Natural killer cell (primary cell): ENCODE results near the gene POP4. TPM values are rescaled to one million over a fixed set of nuclear protein-coding genes. Genes with fewer than 3 reads are reported as not detected.
A peak's percentile ranks its signal among the peaks of the same experiment; 100 is the strongest.

ENCODE experiments used
- ATAC-seq, 3 donors: fragments of 150-1000 bp in 2 of 3; fragments of 200-7000 bp in 1 of 3; cut with Tn5 transposase; 1 replicate in 1 of 3; 2 replicates in 2 of 3; pipeline ENCODE4 v1.10.0; 2021; ENCODE audit warnings: mild to moderate bottlenecking in 2 of 3, moderate library complexity in 2 of 3
- DNase-seq, 2 donors: peaks; one replicate each; pipeline versions ENCODE4 v3.0.0 to v3.0.0-alpha.2; 2013 to 2021; ENCODE audit warnings: mixed read lengths in 1 of 2
- H3K27ac ChIP-seq: one replicate; pipeline ENCODE4 v1.5.1; 2013; ENCODE audit warnings: mild to moderate bottlenecking, low read length
- H3K27me3 ChIP-seq: one replicate; pipeline ENCODE4 v1.6.1; 2013; ENCODE audit warnings: low read length; ENCODE audit not compliant: control insufficient read depth, insufficient read depth
- H3K36me3 ChIP-seq: one replicate; pipeline ENCODE4 v1.6.1; 2013; ENCODE audit warnings: low read length; ENCODE audit not compliant: control insufficient read depth, insufficient read depth
- H3K4me1 ChIP-seq: one replicate; pipeline ENCODE4 v1.6.1; 2013; ENCODE audit warnings: low read length; ENCODE audit not compliant: control insufficient read depth, insufficient read depth
- H3K4me3 ChIP-seq: one replicate; pipeline ENCODE4 v1.5.1; 2013; ENCODE audit warnings: low read length
- H3K9me3 ChIP-seq: one replicate; pipeline ENCODE4 v1.6.1; 2013; ENCODE audit warnings: low read length; ENCODE audit not compliant: control insufficient read depth, insufficient read depth
- H3K27ac Mint-ChIP-seq, 2 donors: one replicate each; pipeline ENCODE4 v1.8.0; 2022; ENCODE audit warnings: mild to moderate bottlenecking in 2 of 2, mixed read lengths in 2 of 2, moderate library complexity in 1 of 2
- H3K27me3 Mint-ChIP-seq, 2 donors: one replicate each; pipeline ENCODE4 v1.8.0; 2022; ENCODE audit warnings: low read depth in 2 of 2, mixed read lengths in 2 of 2
- H3K36me3 Mint-ChIP-seq: one replicate; pipeline ENCODE4 v1.8.0; 2022; ENCODE audit warnings: mixed read lengths
- H3K4me1 Mint-ChIP-seq, 2 donors: one replicate each; pipeline ENCODE4 v1.8.0; 2022; ENCODE audit warnings: mixed read lengths in 2 of 2
- H3K4me3 Mint-ChIP-seq: one replicate; pipeline ENCODE4 v1.8.0; 2022; ENCODE audit warnings: mild to moderate bottlenecking, moderate library complexity, mixed read lengths
- H3K9me3 Mint-ChIP-seq, 2 donors: one replicate each; pipeline ENCODE4 v1.8.0; 2022; ENCODE audit warnings: mixed read lengths in 2 of 2
- CTCF ChIP-seq: fragments of 200-600 bp; IDR thresholded peaks from one replicate; pipeline ENCODE4 v1.8.0; 2022; ENCODE audit warnings: antibody characterized with exemption
- WGBS: methylation state at CpG from one replicate; pipeline ENCODE4 v1.1.7; 2013; ENCODE audit warnings: missing lambda C conversion rate; ENCODE audit not compliant: insufficient coverage; 5-methylcytosine and 5-hydroxymethylcytosine counted together
- intact Hi-C: fragments of 100-400 bp; cut with micrococcal nuclease; formaldehyde crosslinking; loops from one replicate; pipeline ENCODE4 v1.14.2; 2022
- total RNA-seq, 4 donors: library from RNA; stranded (reverse); fragments of 120-200 nt in 1 of 4; gene quantifications; one replicate each; pipeline versions ENCODE4 v1.2.3 to v1.2.4, GENCODE V29; 2013 to 2022

Gene POP4
- total RNA-seq, 3 donors from 2014 or later (not counting 1 experiment from before 2014, with no cell fraction given) = 46.4 to 60.1 (median 46.4) TPM

- Histone ChIP-seq H3K27ac (no peak overlapping the region), H3K9me3 (no peaks in the 10 kb centered on the region), H3K4me3 (no peak overlapping the region), H3K36me3 (peaks cover 3% of the 10 kb centered on the region), H3K4me1 (peaks cover 44% of the 10 kb centered on the region), H3K27me3 (no peaks in the 10 kb centered on the region)
- ATAC-seq (no peak), DNase-seq (peak in 1 of 2 donors; percentile 15)
- Mint-ChIP-seq H3K4me1 (peaks cover 34 to 35% of the 10 kb centered on the region in 2 donors), H3K36me3 (no peaks in the 10 kb centered on the region), H3K9me3 (no peaks in the 10 kb centered on the region), H3K27ac (peak overlapping the region; percentile 94 to 98), H3K27me3 (no peaks in the 10 kb centered on the region), H3K4me3 (peak overlapping the region; percentile 81)
- 96% methylated on average over 19 of the region's 19 CpGs for WGBS
- intact Hi-C loops = no loop called here
- no peak for TF ChIP-seq CTCF
These were observed 58.0 kb downstream of the POP4 start for GRCh38 chr19:29663861-29664752.

- ATAC-seq = peak; percentile 34 to 52 (median 45)
- peaks cover 5% of the 10 kb centered on the region for H3K36me3 ChIP-seq
- 21% methylated on average over 22 of the region's 22 CpGs for WGBS
- intact Hi-C loops = loop anchor here (1.0 to 5.0 kb wide), 3 partner anchors 9 to 42 kb away; no protein-coding TSS in a partner anchor
- H3K27ac Mint-ChIP-seq = peak overlapping the region; percentile 94 to 98
- peak overlapping the region; percentile 26 for H3K4me3 ChIP-seq
- peak overlapping the region; percentile 41 for H3K27ac ChIP-seq
- TF ChIP-seq CTCF = peak; percentile 20
- H3K27me3 ChIP-seq = no peaks in the 10 kb centered on the region
- DNase-seq = no peak
- peaks cover 51% of the 10 kb centered on the region for H3K4me1 ChIP-seq
- H3K4me1 Mint-ChIP-seq = peaks cover 40 to 42% of the 10 kb centered on the region in 2 donors
- no peaks in the 10 kb centered on the region for H3K27me3 Mint-ChIP-seq
- no peaks in the 10 kb centered on the region for H3K9me3 Mint-ChIP-seq
- H3K4me3 Mint-ChIP-seq = peak overlapping the region; percentile 81
- no peaks in the 10 kb centered on the region for H3K9me3 ChIP-seq
- no peaks in the 10 kb centered on the region for H3K36me3 Mint-ChIP-seq
These were observed 58.7 kb downstream of the POP4 start for GRCh38 chr19:29664753-29665214.

GRCh38 chr19:29665215-29665825 is 59.2 kb downstream of the POP4 start, which contains the start of gene PLEKHF1:
TSS of gene PLEKHF1 (plus strand) at chr19:29665461. CDS start at chr19:29673840, 8,379 bp downstream.
- under 1% methylated on average over 75 of the region's 75 CpGs for WGBS
- Mint-ChIP-seq H3K27me3 (no peaks in the 10 kb centered on the region), H3K36me3 (no peaks in the 10 kb centered on the region), H3K27ac (peak within 1 kb of the TSS; percentile 94 to 98), H3K9me3 (no peaks in the 10 kb centered on the region), H3K4me1 (peaks cover 46 to 47% of the 10 kb centered on the region in 2 donors), H3K4me3 (peak within 1 kb of the TSS; percentile 91)
- intact Hi-C loops = loop anchor here (1.0 to 5.0 kb wide), 3 partner anchors 8 to 43 kb away; no protein-coding TSS in a partner anchor
- TF ChIP-seq CTCF = no peak
- Histone ChIP-seq H3K27ac (peak within 1 kb of the TSS; percentile 61), H3K4me1 (peaks cover 56% of the 10 kb centered on the region), H3K9me3 (no peaks in the 10 kb centered on the region), H3K4me3 (peak within 1 kb of the TSS; percentile 88), H3K36me3 (peaks cover 5% of the 10 kb centered on the region), H3K27me3 (no peaks in the 10 kb centered on the region)
- ATAC-seq (peak; percentile 80 to 93 (median 87)), DNase-seq (peak; percentile 85 to 88)
